Measurements from ENCODE around the gene KREMEN1.

GRCh38 chr22:29072193-29072978 lies 449 bp upstream of the KREMEN1 start:
- 0 out of 2 replicates have a peak, but pooled peaks have one; percentile 17 for TF ChIP-seq MAX (CRISPR knock-in tag; IDR thresholded peaks at IDR 0.05)
- TF ChIP-seq ZNF140 (CRISPR knock-in tag; IDR thresholded peaks at IDR 0.05) = no peak
- no peak for TF ChIP-seq ZZZ3 (IDR thresholded peaks at IDR 0.05)
- no peak for TF ChIP-seq CTCF (IDR thresholded peaks at IDR 0.05 in 2 of 3, conservative IDR thresholded peaks at IDR 0.05 in 1 of 3; ENCODE audit: insufficient read depth in 2 of 3, low read depth in 1 of 3, low read length in 3 of 3)
- TF ChIP-seq POLR2A (conservative IDR thresholded peaks at IDR 0.05) = no peak
- TF ChIP-seq SRF (CRISPR knock-in tag; IDR thresholded peaks at IDR 0.05) = no peak
- no peak for TF ChIP-seq RAD21 (CRISPR knock-in tag; conservative IDR thresholded peaks at IDR 0.05 in 1 of 2, IDR thresholded peaks at IDR 0.05 in 1 of 2)
- no peak for TF ChIP-seq TRIM28 (IDR thresholded peaks at IDR 0.05)
- no peak for TF ChIP-seq DMBX1 (CRISPR knock-in tag; IDR thresholded peaks at IDR 0.05; ENCODE audit: borderline replicate concordance)
- TF ChIP-seq CEBPB (tag; IDR thresholded peaks at IDR 0.05) = no peak
